AG10803 (cell line): Measurements from ENCODE around the gene TRANK1.

Experiments
- DNase-seq: peaks from one replicate; pipeline ENCODE4 v3.0.0; 2010; ENCODE audit warnings: low read depth
- H3K4me3 ChIP-seq: 2 replicates; pipeline ENCODE4 v1.5.1; 2011; ENCODE audit warnings: mild to moderate bottlenecking, low read length, control low read depth
- TF ChIP-seq, protein P1 (sequence below): conservative IDR thresholded peaks from 2 replicates; pipeline ENCODE4 v1.5.1; 2011; ENCODE audit warnings: mild to moderate bottlenecking, low read length, control low read depth, inconsistent platforms

TRANK1 gene

DNA sequence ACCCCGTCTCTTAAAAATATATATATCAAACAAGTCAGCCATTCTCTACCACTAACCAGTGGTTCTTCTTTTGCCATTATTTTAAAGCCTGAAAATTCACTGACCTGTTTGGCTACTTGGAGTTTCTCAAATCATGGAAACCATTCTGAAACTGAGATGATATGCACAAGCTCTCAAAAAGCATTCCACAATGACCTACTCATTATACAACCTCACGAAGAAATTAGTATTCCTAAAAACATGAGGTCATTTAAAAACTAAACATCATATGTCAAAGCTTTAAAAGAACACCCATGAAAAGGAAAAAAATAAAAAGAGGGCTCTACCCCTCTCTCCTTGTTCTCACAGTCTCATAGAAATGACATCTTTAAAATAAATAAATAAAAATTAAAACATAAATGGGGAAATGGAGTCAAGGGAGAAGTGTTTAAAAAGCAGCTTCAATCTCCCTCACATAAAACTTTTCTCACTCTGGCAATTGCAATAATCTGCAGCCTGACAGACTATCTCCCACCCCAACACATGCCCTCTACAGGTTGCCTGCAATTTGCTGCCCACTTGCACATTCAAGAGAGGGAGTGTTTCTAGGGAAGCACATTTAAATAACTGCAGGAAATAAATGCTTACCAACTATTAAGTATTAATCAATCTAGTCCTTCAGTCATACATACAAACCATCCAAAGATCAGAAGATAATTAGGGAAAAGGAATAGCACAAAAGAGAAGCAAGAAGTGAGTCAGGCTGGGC lies 73.3 kb downstream of the TRANK1 start:
- H3K4me3 ChIP-seq = no peak overlapping the region
- TF ChIP-seq, protein P1, sequence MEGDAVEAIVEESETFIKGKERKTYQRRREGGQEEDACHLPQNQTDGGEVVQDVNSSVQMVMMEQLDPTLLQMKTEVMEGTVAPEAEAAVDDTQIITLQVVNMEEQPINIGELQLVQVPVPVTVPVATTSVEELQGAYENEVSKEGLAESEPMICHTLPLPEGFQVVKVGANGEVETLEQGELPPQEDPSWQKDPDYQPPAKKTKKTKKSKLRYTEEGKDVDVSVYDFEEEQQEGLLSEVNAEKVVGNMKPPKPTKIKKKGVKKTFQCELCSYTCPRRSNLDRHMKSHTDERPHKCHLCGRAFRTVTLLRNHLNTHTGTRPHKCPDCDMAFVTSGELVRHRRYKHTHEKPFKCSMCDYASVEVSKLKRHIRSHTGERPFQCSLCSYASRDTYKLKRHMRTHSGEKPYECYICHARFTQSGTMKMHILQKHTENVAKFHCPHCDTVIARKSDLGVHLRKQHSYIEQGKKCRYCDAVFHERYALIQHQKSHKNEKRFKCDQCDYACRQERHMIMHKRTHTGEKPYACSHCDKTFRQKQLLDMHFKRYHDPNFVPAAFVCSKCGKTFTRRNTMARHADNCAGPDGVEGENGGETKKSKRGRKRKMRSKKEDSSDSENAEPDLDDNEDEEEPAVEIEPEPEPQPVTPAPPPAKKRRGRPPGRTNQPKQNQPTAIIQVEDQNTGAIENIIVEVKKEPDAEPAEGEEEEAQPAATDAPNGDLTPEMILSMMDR = no peak
- no peak for DNase-seq

DNA sequence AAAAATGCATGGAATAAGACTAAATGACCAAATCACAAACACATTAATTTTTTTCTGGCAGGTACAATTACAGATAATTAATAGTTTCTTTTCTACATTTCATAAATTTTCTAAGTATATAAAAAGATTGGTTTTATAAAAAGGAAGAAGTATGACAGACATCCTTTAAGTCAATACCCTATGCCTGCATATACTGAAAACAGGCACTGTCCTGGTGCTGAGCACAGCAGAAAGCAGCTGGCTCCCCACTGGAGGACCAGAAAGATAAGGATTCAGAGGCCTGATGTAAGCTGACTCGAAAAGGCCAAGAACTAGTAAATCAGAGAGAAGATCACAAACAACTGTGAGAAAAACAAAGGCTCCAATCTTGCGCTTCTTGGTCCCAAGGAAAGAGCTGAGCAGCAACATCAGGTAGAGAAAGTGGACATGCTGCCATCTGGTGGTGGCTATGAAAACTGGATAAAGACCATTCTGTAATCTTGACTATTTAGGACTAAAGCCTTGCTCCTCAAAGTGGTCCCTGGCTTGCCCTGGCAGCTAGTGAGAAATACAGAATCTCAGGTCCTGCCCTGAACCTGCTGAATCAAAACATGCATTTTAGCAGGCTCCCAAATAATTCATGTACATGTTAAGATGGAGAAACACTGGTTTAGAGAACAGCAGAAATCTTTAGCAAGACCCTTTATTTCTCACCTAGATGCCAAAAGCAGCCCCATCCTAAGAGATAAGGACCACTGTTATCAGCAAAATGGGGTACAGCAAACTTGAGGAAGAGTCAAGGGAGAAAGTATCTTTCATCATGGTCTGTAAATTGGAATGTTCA lies 76.0 kb downstream of the TRANK1 start:
- TF ChIP-seq, protein P1 = peak; percentile 88
- no peak overlapping the region for H3K4me3 ChIP-seq
- DNase-seq = peak; percentile 63

DNA sequence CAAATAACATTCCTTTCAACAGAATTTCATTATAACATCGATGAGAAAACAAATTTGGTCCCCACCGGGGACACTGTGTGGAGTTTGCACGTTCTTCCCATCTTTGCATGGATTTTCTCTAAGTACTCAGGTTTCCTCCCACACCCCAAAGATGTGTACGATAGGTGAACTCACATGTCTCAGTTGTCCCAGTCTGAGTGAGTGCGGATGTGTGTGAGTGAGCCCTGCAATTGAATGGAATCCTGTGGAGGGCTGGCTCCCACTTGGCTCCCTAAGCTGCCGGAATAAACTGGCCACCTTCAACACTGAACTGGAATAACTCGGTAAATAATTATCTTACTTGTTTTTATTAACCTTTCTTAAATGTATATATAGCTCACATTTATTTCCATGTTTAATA lies 77.0 kb downstream of the TRANK1 start:
- TF ChIP-seq, protein P1 = no peak
- H3K4me3 ChIP-seq = no peak overlapping the region
- no peak for DNase-seq

DNA sequence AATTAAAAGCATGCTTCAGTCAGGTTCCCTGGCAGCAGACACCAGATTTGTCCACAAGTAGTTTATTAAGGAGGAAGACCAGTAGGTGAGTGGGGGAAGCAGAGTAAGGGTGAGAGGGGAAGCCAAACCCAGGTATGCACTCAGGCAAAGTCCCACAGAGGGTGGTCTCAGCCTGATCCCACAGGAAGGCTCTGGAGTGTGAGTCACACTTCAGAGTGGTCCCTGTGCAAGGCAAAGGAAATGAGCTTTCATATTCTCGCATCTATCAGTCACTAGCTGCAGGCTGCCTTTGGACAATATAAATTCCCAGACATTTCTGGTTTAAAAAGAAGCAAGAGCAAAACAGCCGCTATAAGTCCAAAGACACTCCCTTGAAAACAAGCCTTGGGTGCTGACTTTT lies 78.5 kb downstream of the TRANK1 start:
- H3K4me3 ChIP-seq = no peak overlapping the region
- TF ChIP-seq, protein P1 = no peak
- DNase-seq = peak; percentile 11

DNA sequence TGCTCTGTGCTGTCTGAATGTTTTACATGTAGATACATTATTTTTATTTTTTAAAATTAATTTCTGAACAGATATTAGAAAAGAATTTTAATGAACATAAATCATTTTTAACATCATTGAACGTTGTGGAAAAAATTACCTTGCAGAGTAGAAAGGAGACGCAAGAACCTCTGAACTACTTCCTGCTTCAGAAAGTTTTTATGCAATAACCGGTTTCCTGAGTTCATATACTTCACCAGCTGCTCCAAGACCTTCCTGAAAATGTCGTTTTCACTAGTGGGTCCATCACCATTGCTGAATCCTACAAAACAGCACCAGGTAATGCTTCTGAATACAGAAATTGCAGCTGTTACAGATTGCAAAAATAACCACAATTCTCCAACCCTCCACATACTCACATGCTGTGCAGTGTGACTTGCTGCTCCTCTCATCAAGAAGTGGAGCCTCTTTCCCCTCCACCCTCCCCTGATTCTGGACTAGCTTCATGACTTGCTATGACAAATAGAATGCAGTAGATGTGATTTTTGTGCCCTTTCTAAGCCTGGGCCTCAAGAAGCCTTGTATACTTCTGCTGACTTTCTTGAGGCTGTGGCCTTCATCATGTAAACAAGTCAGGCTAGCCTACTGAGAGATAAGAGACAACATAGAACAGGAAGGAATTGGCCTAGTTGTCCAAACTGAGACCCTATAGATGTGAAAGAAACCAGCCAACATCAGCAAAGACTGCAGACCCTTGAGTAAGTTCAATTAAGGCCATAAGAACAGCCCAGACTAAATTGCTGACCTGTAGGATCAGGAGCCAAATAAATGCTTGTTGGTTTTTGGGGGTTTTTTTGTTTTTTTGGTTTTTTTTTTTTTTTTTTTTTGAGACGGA lies 80.4 kb downstream of the TRANK1 start:
- H3K4me3 ChIP-seq = no peak overlapping the region
- TF ChIP-seq, protein P1 = no peak
- DNase-seq = no peak

DNA sequence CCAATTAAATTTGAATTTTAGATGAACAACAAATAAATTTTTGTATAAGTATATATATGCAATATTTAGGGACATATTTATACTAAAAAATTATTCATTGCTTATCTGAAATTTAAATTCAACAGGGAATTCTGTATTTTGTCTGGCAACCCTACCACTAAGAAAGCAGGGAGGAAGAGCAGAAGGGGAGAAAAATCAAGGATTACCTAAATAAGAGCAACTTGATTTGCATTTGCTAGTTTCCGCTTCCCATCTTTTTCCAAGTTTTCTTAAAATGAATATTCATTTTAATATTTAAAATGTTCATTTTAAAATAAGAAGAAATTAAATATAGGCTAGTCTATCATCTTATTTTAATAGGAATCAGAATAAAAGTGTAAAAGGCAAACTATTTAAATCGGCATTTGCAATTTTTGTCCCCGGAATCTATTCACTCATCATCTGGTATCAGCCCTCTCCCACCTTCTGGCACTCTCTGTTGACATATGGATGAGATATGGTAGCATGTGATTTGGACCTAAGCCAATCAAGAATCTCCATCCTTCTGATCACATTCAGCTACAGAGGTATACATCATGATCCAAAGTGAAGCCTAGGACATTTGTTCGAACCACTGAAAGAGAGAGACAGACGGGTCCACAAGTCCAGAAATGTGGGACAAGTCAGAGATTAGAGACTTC lies 82.6 kb downstream of the TRANK1 start:
- H3K4me3 ChIP-seq = no peak overlapping the region
- TF ChIP-seq, protein P1 = no peak
- DNase-seq = no peak
